Left ventricle myocardium inferior (tissue), 1 donor: ENCODE results near the gene DOCK8. TPM values are rescaled to one million over a fixed set of nuclear protein-coding genes. Genes with fewer than 3 reads are reported as not detected.

Experiments
- DNase-seq: peaks from one replicate; pipeline ENCODE4 v3.0.0-alpha.2; 2020
- H3K27ac ChIP-seq: fragments of 200-600 bp; replicated peaks from 2 replicates; pipeline ENCODE4 v1.8.0; 2021
- H3K27me3 ChIP-seq: fragments of 200-600 bp; 2 replicates; pipeline ENCODE4 v1.8.0; 2021; ENCODE audit warnings: low read depth
- H3K36me3 ChIP-seq: fragments of 200-600 bp; 2 replicates; pipeline ENCODE4 v1.8.0; 2021
- H3K4me1 ChIP-seq: fragments of 200-600 bp; 2 replicates; pipeline ENCODE4 v1.8.0; 2021
- H3K4me3 ChIP-seq: fragments of 200-600 bp; 2 replicates; pipeline ENCODE4 v1.8.0; 2021; ENCODE audit warnings: mild to moderate bottlenecking, moderate library complexity
- H3K9me3 ChIP-seq: fragments of 200-600 bp; replicated peaks from 2 replicates; pipeline ENCODE4 v1.8.0; 2021
- intact Hi-C: fragments of 100-400 bp; cut with micrococcal nuclease; formaldehyde crosslinking; loops from one replicate; pipeline ENCODE4 v1.11.0; 2022
- total RNA-seq: library from RNA; stranded (reverse); fragmentation: NEBNext Ultra II Directional; extraction: Animal tissue kit (Norgen Biotek cat#: 25700); gene quantifications from one replicate; pipeline ENCODE4 v1.2.1, GENCODE V29; 2021
- TF ChIP-seq, protein P1 (sequence below): fragments of 200-600 bp; IDR thresholded peaks from 2 replicates; pipeline ENCODE4 v1.8.0; 2021; ENCODE audit warnings: antibody characterized with exemption, mild to moderate bottlenecking, borderline replicate concordance
- donor health status: DM: no; HTN: yes; CAD: no; lungs with severe emphysema.

Gene DOCK8
- total RNA-seq, 1 donor from 2014 or later, result 3.7 TPM

DNA sequence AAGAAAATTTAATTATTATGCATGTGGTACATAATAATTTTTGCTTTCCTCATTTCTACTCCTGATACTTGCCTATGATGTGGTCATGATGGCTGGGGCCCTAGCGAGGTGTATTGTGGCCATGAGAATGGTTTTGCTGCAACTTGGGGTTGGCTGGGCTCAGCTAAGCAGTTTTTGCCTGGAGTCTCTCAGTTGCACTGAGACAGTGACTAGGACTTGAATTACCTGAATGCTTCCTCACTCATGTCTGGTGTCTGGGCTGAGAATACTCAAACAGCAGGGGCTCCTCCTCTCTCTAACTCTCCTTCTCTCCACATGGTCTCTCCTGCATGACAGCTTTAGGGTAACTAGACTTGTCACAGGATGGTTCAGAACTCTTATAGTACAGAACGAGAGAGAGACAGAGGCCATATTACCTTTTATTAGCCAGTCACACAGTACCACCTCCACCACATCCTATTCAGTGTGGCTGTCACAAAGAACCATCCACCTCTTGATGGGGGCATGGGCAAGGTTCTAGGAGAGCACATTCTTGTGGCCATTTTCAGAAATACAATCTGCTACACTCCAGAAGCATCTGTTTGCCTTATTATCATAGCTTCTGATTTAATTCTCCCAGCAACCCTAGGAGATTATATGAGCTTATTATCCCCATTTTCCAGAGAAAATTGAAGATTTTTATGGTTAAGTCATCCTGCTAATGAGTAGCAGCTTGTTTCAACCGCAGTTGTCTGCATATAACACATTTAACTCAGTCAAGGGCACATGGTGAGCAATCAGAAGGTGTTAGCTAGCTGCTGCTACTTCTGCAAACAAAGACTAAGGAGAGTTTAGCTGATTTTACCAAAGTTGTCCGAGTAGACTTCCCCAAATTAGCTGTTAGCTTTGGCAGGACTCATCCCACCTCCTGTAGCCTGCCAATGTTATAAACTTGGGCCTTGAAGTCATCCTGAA is 245.1 kb downstream of the DOCK8 start:
- DNase-seq, result no peak
- Histone ChIP-seq H3K9me3 (no peaks in the 10 kb centered on the region), H3K27ac (no peak overlapping the region), H3K4me1 (peaks cover 26% of the 10 kb centered on the region), H3K27me3 (no peaks in the 10 kb centered on the region), H3K4me3 (no peak overlapping the region), H3K36me3 (no peaks in the 10 kb centered on the region)
- TF ChIP-seq, protein P1, sequence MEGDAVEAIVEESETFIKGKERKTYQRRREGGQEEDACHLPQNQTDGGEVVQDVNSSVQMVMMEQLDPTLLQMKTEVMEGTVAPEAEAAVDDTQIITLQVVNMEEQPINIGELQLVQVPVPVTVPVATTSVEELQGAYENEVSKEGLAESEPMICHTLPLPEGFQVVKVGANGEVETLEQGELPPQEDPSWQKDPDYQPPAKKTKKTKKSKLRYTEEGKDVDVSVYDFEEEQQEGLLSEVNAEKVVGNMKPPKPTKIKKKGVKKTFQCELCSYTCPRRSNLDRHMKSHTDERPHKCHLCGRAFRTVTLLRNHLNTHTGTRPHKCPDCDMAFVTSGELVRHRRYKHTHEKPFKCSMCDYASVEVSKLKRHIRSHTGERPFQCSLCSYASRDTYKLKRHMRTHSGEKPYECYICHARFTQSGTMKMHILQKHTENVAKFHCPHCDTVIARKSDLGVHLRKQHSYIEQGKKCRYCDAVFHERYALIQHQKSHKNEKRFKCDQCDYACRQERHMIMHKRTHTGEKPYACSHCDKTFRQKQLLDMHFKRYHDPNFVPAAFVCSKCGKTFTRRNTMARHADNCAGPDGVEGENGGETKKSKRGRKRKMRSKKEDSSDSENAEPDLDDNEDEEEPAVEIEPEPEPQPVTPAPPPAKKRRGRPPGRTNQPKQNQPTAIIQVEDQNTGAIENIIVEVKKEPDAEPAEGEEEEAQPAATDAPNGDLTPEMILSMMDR, result no peak
- intact Hi-C loops, result no loop called here

- no peak for DNase-seq
- intact Hi-C loops, result no loop called here
- Histone ChIP-seq H3K27me3 (no peaks in the 10 kb centered on the region), H3K36me3 (no peaks in the 10 kb centered on the region), H3K27ac (no peak overlapping the region), H3K4me1 (peaks cover 15% of the 10 kb centered on the region), H3K4me3 (no peak overlapping the region), H3K9me3 (no peaks in the 10 kb centered on the region)
- TF ChIP-seq, protein P1, result no peak
Observed at GRCh38 chr9:462121-462520, 247.5 kb downstream of the DOCK8 start.

GRCh38 chr9:462606-463005 is 247.9 kb downstream of the DOCK8 start:
- no peaks in the 10 kb centered on the region for H3K9me3 ChIP-seq
- H3K27me3 ChIP-seq, result no peaks in the 10 kb centered on the region
- H3K4me1 ChIP-seq, result peaks cover 13% of the 10 kb centered on the region
- DNase-seq, result no peak
- TF ChIP-seq, protein P1, result no peak
- no peaks in the 10 kb centered on the region for H3K36me3 ChIP-seq
- intact Hi-C loops, result no loop called here
- H3K4me3 ChIP-seq, result no peak overlapping the region
- H3K27ac ChIP-seq, result peak overlapping the region; percentile 41

GRCh38 chr9:463455-464171 is 248.9 kb downstream of the DOCK8 start:
- peaks cover 16% of the 10 kb centered on the region for H3K4me1 ChIP-seq
- intact Hi-C loops, result no loop called here
- no peak overlapping the region for H3K4me3 ChIP-seq
- TF ChIP-seq, protein P1, result no peak
- H3K27me3 ChIP-seq, result no peaks in the 10 kb centered on the region
- no peaks in the 10 kb centered on the region for H3K36me3 ChIP-seq
- H3K9me3 ChIP-seq, result no peaks in the 10 kb centered on the region
- H3K27ac ChIP-seq, result peak overlapping the region; percentile 41
- DNase-seq, result no peak

- Histone ChIP-seq H3K27ac (no peak overlapping the region), H3K4me1 (peaks cover 26% of the 10 kb centered on the region), H3K36me3 (no peaks in the 10 kb centered on the region), H3K9me3 (no peaks in the 10 kb centered on the region), H3K27me3 (no peaks in the 10 kb centered on the region), H3K4me3 (no peak overlapping the region)
- no peak for DNase-seq
- TF ChIP-seq, protein P1, result no peak
- intact Hi-C loops, result no loop called here
Observed at GRCh38 chr9:466747-467146, 252.1 kb downstream of the DOCK8 start.
